Measurements from ENCODE around the gene ADAM30.

The ADAM30 gene

GRCh38 chr1:119896303-119896702, at the start of gene ADAM30:
Gene ADAM30 (minus strand): TSS chr1:119896515. CDS start chr1:119896336, 179 bp downstream.
- no peak for DNase-seq (ENCODE audit: low spot score)

DNA sequence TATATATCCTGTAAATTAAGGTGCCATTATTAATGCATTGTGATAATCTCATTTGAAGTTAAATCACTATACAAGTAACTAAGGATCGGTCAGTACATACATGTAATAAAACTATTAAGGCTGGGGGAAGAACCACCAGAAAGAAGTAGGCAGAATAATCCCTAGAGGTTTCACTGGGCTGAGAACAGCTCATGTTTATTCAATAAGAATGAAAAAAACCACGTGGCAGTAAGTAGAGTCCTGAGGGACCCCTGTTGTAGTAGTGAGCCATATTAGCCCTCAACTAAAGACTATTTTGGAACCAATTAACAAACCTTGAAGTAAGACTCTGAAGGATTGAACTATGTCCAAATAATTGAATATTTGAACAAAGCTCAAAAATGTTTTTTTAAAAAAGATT, 46.9 kb upstream of the ADAM30 start:
- no peak for DNase-seq (ENCODE audit: low spot score)

DNA sequence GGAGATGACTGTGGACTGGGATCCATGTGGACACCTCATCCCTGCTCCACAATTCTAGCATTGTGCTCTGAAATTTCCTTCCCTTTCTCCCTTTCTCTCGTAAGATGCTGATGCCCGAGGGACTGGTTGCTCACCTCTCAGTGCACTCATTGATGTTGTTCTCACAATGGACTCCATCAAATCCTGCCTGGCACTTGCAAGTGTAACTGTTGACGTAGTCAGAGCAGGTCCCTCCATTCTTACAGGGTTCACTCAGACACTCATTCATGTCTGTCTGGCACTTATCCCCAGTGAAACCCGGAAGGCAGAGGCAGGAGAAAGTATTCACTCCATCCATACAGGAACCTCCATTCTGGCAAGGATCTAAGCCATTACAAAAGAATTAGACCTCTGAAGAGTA, 45.1 kb upstream of the ADAM30 start:
- DNase-seq (ENCODE audit: low spot score), result no peak

- no peak for DNase-seq (ENCODE audit: low spot score)
Measured at GRCh38 chr1:119940697-119941096, 44.4 kb upstream of the ADAM30 start.

- no peak for DNase-seq (ENCODE audit: low spot score)
Measured at GRCh38 chr1:119937198-119937597, 40.9 kb upstream of the ADAM30 start.

DNA sequence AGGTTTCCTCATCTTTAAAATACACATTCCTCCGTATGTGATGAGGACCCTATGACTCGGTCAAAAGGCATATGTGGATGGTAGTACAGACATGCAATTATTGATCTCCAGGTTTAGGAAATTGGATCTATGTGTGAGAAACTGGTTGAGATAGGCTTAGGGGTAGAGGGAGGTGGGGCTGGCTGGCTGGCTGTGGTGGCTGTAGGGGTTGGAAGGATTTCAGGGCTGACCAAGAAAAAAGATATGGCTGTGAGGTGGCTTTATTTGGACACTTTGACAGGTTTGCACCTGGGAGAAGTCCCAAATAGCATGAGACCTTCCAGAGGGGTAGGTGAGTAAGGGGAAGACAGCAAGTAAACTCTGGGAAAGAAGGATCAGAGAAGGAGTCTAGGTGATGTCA, 39.6 kb upstream of the ADAM30 start:
- no peak for DNase-seq (ENCODE audit: low spot score)

DNA sequence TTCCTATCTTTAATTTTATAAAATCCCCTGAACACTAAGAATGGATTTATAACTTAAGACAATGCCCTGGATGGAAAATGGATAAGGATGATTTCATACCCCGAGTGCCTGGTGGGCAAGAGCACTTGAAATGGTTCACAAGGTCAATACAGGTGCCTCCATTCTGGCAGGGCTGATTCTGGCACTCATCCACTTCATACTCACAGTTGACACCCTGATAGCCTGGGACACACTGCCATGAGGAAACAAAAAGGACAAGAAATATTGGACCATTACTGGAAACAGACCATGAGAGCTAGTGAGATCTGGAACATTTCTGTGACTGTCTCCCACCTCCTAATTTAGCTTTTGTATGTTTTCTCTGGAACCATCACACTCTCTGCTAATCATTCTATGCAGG, 39.1 kb upstream of the ADAM30 start:
- DNase-seq (ENCODE audit: low spot score), result no peak

GRCh38 chr1:119933397-119933796, 37.1 kb upstream of the ADAM30 start:
- no peak for DNase-seq (ENCODE audit: low spot score)

DNA sequence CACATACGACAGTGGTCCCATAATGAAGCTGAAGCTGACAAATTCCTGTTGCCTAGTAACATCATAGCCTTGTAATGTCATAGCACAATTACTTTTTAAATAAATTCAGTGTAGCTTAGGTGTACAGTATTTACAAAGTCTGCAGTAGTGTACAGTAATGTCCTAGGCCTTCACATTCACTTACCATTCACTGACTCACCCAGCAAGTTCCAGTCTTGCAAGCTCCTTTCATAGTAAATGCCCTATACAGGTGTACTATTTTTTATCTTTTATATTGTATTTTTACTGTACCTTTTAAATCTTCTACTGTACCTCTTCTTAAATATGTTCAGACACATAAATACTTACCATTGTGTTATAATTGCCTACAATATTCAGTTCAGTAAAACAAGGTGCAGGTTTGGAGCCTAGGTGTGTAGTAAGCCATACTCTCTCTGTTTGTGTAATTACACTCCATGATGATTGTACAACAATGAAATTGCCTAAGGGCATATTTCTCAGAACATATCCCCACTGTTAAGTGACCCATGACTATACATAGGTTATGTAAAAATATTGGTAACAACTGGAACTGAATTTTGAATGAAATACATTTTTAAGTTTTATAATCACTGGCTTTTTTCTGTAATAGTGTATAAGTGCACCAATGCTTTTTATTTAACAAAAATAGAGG, 33.5 kb upstream of the ADAM30 start:
- DNase-seq (ENCODE audit: low spot score), result no peak

- DNase-seq (ENCODE audit: low spot score), result no peak
Measured at GRCh38 chr1:119926553-119926952, 30.2 kb upstream of the ADAM30 start.

- DNase-seq (ENCODE audit: low spot score), result peak; percentile 79
Measured at GRCh38 chr1:119924948-119925898, 28.9 kb upstream of the ADAM30 start.

DNA sequence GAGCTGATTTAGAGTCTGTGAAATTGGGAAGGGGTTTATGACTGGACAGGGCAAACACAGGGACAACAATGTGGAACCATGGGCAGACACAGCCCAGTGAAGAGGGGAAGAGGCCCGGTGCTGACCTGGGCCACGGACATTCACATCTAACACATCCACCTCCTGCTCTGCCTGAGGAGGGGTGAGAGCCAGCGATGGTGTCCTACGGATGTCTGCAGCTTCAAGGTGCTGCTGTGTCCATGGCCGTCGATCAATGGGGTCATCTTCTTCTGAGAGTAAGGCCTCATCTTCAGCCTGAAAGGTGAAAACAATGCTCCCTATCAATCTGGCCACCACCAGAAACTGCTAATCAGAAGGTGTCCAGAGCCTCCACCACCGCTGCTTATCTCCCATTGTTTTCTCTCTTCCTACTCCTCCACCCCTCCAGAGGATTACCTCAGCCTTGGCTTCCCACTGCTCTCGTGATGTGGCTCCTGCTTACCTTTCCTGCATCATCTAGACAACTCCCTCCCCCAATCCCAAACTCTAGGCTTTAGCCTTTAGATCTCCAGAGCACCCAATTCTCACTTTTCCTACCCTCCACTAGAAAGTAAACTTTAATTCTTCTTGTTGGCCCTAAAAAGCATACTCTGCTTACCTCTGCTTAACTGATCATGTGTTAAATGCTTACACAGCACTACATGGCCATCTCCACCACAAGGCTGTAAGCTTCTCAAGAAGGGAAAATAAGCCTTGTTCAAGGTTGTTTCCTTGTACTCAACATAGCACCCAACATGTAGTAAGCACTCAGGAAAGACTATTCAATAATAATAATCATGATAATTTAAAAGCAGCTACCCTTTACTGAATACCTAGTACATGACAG, 24.0 kb upstream of the ADAM30 start:
- DNase-seq (ENCODE audit: low spot score), result no peak

- DNase-seq (ENCODE audit: low spot score), result no peak
Measured at GRCh38 chr1:119919241-119919640, 22.9 kb upstream of the ADAM30 start.

DNA sequence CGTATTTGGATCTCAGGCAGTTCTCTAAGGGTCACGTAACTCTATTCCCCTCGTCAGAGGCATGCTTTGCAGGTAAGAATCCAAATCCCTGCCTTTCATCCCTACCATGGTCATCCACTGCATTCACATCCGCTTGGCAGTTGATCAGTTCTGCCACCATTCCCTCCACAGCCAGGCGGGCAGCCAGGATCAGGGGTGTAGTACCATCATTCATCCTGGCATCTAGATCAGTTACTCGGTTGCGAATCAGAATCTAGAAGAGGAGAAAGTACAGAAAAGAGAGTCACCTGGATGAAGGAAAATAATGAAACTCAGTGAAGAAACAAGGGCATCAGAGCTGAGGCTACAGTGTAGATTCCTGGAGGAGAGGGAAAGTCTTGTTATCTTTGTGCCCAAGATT, 22.0 kb upstream of the ADAM30 start:
- DNase-seq (ENCODE audit: low spot score), result no peak

DNA sequence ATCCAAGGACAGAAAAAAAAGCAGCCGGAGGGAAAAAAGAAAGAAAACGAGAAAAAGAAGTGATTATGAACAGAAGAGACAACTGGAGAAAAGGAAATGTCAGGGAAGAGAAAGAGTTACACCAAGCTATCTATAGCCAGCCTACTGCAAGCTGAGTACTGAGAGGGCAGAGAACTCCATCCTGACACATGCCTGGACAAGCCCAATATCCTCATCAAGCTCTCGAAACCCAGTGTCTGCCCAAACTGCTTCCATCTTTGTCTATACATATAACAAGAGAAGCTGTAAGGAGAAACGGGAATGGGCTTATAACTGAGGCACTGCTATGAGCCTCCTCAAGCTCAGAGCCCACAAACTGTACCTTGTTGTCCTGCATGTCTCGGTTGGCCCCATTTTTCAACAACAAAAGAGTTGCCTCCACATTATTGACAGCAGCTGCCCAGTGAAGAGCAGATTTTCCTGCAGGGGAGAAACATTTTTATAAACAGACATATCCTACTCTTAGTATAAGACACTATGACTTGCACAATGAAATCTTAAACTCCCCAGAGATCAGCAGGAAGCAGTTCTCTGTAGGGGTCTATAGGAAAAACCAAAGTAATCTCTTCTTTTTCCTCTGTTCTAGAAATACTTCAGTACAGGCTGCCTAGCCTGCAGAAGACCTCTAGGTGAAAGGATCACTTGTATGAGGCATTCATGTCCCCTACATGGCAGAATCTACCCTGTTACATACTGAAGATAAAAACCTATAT, 21.2 kb upstream of the ADAM30 start:
- DNase-seq (ENCODE audit: low spot score), result no peak

- DNase-seq (ENCODE audit: low spot score), result no peak
Measured at GRCh38 chr1:119915517-119915916, 19.2 kb upstream of the ADAM30 start.

DNA sequence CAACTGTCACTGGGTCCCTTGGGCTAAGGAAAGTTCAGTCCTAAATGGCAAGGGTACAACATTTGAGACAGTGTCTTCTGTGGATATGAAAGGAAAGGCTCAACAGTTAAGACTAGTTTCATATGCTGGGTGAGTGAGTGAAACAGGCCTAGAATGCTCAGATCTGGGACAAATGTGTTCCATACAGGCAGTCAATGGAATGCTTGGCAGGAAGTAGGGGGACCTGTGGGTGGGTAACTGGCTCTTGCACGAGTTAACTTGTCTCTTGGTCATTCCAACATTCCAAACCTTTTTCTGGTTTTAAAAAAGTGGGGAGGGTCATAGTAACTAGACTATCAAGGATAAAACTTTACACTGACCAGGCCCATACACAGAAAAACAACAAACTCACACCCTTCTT, 17.8 kb upstream of the ADAM30 start:
- no peak for DNase-seq (ENCODE audit: low spot score)

DNA sequence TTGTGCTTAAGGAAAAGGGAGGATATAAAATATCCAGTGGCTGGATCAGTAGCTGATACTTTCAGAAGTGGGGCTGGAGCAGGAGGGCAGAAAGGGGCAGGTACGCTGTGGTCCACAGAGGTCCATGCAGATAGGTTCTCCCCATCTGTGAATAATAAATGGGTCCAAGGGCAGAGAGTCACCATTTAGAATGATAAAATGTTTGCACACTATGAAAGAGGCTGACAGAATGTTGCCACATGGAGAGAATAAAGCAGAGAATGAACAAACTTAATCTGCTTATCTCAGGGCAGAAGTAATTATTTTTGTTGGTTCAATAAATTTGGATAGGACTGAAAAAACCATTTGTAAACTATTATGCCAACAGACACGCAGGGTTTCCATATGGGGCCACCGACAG, 16.6 kb upstream of the ADAM30 start:
- no peak for DNase-seq (ENCODE audit: low spot score)

DNA sequence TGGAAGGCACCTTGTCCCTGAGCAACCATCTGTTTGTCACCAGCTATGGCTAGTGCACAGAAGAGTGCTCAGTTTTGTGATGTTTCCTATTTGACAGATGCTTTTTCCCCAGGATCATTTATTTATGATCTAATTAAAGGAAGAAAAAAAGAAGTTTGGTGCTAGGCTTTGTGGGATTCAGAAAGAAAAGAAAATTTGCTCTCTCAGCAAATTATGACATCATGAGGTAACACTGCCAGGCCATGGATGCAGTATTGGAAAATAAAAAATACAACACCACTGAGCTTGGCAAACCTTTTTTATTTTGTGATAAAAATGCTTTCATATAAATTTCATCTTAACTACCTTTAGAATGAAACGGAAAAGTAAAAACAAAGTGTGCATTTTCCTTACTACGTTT, 15.5 kb upstream of the ADAM30 start:
- DNase-seq (ENCODE audit: low spot score), result no peak

DNA sequence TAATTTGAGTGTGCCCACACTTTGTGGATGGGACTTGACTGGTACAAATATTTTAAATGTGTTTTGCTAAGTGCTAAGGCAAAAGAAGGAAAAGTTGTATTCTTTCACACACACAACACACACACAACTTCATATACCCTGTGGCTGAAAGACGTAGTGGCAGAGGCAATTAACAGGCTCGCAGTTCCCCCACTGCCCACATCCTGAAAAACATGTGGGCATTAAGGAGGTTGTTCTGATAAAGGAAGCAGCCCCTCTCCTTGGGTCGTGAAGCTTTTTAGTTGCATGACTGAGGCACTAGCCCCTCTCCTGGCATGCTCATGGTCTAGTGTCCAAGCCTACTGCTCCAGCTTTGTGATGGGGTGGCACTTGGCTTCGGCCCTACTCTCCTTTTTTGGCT, 14.3 kb upstream of the ADAM30 start:
- DNase-seq (ENCODE audit: low spot score), result no peak

DNA sequence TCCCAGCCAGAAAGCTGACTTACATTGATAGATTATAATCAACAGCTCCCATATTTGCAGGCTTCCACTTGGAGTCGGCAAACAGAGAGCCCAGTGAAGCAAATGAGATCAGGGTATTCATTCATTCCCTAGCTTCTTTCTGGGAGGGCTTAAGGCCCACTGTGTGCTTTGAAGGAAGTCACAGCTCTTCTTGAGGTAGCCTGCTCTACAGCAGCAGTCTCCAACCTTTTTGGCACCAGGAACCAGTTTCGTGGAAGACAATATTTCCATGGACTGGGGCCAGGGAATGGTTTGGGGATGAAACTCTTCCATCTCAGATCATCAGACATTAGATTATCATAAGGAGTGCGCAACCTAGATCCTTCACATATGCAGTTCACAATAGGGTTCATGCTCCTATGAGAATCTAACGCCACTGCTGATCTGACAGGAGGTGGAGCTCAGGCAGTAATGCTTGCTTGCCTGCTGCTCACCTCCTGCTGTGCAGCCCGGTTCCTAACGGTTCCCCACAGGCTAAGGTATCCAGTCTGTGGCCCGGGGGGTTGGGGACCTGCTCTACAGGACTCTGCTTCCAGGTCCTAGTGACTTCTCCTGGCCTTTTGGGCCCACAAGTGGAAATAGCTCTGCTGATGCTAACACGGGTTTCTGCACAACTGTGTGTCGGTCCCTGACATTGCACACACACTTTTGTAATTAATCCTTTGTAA, 13.7 kb upstream of the ADAM30 start:
- no peak for DNase-seq (ENCODE audit: low spot score)
